ENCODE measurements around the gene DEFB119. TPM values are rescaled to one million over a fixed set of nuclear protein-coding genes. Genes with fewer than 3 reads are reported as not detected.

DEFB119 gene
- polyA plus RNA-seq, 1 donor = not detected

Other genes with a start within 250 kb of the DEFB119 start
- gene DEFB115, start 132.9 kb downstream of the DEFB119 start, polyA plus RNA-seq (ENCODE audit: insufficient read length) = not detected
- gene DEFB116, start 82.0 kb downstream of the DEFB119 start, polyA plus RNA-seq (ENCODE audit: insufficient read length) = not detected
- gene DEFB118, start 22.0 kb downstream of the DEFB119 start, polyA plus RNA-seq (ENCODE audit: insufficient read length) = not detected
- not detected for gene DEFB121, start 15.6 kb upstream of the DEFB119 start, polyA plus RNA-seq (ENCODE audit: insufficient read length)
- not detected for gene DEFB123, start 50.0 kb upstream of the DEFB119 start, polyA plus RNA-seq (ENCODE audit: insufficient read length)
- 0.88 TPM for gene DEFB124, start 84.5 kb upstream of the DEFB119 start, polyA plus RNA-seq (ENCODE audit: insufficient read length)
- 6.6 TPM for gene REM1, start 84.7 kb upstream of the DEFB119 start, polyA plus RNA-seq (ENCODE audit: insufficient read length)
- gene HM13, start 123.9 kb upstream of the DEFB119 start, polyA plus RNA-seq (ENCODE audit: insufficient read length) = 84.3 TPM
- gene ID1, start 214.7 kb upstream of the DEFB119 start, polyA plus RNA-seq (ENCODE audit: insufficient read length) = 22.8 TPM
- 9.2 TPM for gene COX4I2, start 247.3 kb upstream of the DEFB119 start, polyA plus RNA-seq (ENCODE audit: insufficient read length)

All from hindlimb muscle (tissue), 1 donor.